ENCODE measurements around the gene LMBR1L. TPM values are rescaled to one million over a fixed set of nuclear protein-coding genes. Genes with fewer than 3 reads are reported as not detected.
A peak's percentile ranks its signal among the peaks of the same experiment; 100 is the strongest.

The LMBR1L gene
- total RNA-seq, 1 experiment from 2014 or later, result 55.1 TPM

DNA sequence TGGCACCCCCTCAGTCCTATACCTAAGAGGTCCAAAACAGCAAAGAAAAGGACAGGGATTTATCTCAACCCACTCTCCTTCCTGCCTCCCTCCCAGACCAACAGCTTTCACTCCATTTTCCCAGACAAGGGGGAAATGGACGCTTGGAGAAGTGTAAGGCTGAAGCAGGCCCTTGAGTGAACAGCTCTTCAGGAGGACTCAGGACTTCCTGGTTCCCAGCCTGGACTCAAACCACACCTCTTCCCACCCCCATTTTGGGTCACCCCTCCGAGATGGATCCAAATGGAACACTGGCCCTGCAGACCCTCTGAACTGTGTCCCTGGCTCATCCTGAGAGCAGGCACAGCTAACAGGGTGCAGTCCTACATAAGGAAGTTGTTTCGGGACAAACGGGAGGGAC is 52.8 kb downstream of the LMBR1L start:
- no peaks in the 10 kb centered on the region for H4K20me1 ChIP-seq (ENCODE audit: control insufficient read depth, insufficient read depth, insufficient read length)

More for the DNA sequence above, 52.8 kb downstream of the LMBR1L start:
- H3K79me2 ChIP-seq (ENCODE audit: insufficient read depth, low read length), result peaks cover 48% of the 10 kb centered on the region
- peaks cover 24% of the 10 kb centered on the region for H3K23me2 ChIP-seq (ENCODE audit: insufficient read length, low read depth, low read length, poor library complexity, severe bottlenecking)
- H3K4me1 ChIP-seq (ENCODE audit: insufficient read depth, low read length), result peaks cover 14% of the 10 kb centered on the region
- H2BK120ac ChIP-seq (ENCODE audit: low read depth, low read length, poor library complexity, severe bottlenecking), result no peak overlapping the region
- H2BK20ac ChIP-seq (ENCODE audit: low read depth, low read length, poor library complexity, severe bottlenecking), result no peak overlapping the region
- no peak overlapping the region for H4K91ac ChIP-seq (ENCODE audit: insufficient read length, low read depth, low read length)
- H3K9me3 ChIP-seq (ENCODE audit: control insufficient read depth, low read depth, low read length), result no peaks in the 10 kb centered on the region
- no peak overlapping the region for H3K27ac ChIP-seq (ENCODE audit: insufficient read length, low read depth, low read length)
- no peak overlapping the region for H2AK5ac ChIP-seq (ENCODE audit: insufficient read length, low read length)
- H2BK5ac ChIP-seq (ENCODE audit: insufficient read length, low read length), result no peak overlapping the region
- H3K4ac ChIP-seq (ENCODE audit: low read depth, low read length), result no peak overlapping the region
- H3K14ac ChIP-seq (ENCODE audit: insufficient read depth, low read length), result no peak overlapping the region
- H4K5ac ChIP-seq (ENCODE audit: insufficient read length, low read depth, low read length), result no peak overlapping the region
- TF ChIP-seq, protein P1, sequence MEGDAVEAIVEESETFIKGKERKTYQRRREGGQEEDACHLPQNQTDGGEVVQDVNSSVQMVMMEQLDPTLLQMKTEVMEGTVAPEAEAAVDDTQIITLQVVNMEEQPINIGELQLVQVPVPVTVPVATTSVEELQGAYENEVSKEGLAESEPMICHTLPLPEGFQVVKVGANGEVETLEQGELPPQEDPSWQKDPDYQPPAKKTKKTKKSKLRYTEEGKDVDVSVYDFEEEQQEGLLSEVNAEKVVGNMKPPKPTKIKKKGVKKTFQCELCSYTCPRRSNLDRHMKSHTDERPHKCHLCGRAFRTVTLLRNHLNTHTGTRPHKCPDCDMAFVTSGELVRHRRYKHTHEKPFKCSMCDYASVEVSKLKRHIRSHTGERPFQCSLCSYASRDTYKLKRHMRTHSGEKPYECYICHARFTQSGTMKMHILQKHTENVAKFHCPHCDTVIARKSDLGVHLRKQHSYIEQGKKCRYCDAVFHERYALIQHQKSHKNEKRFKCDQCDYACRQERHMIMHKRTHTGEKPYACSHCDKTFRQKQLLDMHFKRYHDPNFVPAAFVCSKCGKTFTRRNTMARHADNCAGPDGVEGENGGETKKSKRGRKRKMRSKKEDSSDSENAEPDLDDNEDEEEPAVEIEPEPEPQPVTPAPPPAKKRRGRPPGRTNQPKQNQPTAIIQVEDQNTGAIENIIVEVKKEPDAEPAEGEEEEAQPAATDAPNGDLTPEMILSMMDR (conservative IDR thresholded peaks at IDR 0.05), result no peak
- WGBS (ENCODE audit: extremely low coverage, insufficient read length, low lambda C conversion rate), result no CpG with 5 or more reads among the region's 4 CpGs
- no peaks in the 10 kb centered on the region for H3K27me3 Mint-ChIP-seq (ENCODE audit: low read depth)
- peak overlapping the region; percentile 50 for H3K9ac ChIP-seq (ENCODE audit: extremely low read depth, insufficient read length, low read length)
- peaks cover 30% of the 10 kb centered on the region for H3K79me1 ChIP-seq (ENCODE audit: insufficient read depth, low read depth, low read length, poor library complexity, severe bottlenecking)
- no peak overlapping the region for H3K23ac ChIP-seq (ENCODE audit: insufficient read length, low read depth, low read length)
- peak overlapping the region in 1 of 3 experiments; percentile 24; a peak in 1 of 7 replicates for H3K27ac Mint-ChIP-seq
- H3K18ac ChIP-seq (ENCODE audit: insufficient read length, low read depth, low read length), result no peak overlapping the region
- no peak overlapping the region for H4K8ac ChIP-seq (replicated peaks; ENCODE audit: insufficient read length, low read depth, low read length)
- H3K9me3 Mint-ChIP-seq, result no peaks in the 10 kb centered on the region
- H3K4me2 ChIP-seq (ENCODE audit: insufficient read depth, insufficient read length, low read length), result peak overlapping the region; percentile 85
- H3K4me3 Mint-ChIP-seq, result peak overlapping the region; percentile 97
- H2BK12ac ChIP-seq (ENCODE audit: insufficient read length, low read depth, low read length), result no peak overlapping the region
- no peaks in the 10 kb centered on the region for H3K27me3 ChIP-seq (ENCODE audit: insufficient read depth, low read length)
- H3K4me1 Mint-ChIP-seq, result peaks cover 50% of the 10 kb centered on the region in 2 experiments
- no peak overlapping the region for H3K56ac ChIP-seq (ENCODE audit: insufficient read length, low read depth, low read length)
- peaks cover 26 to 34% (median 31%) of the 10 kb centered on the region in 3 experiments for H3K36me3 Mint-ChIP-seq (ENCODE audit: insufficient read depth in 1 of 3, low read depth in 3 of 3)
- no peak overlapping the region for H3T11ph ChIP-seq (ENCODE audit: low read length)
- H2AFZ ChIP-seq (ENCODE audit: low read length), result no peak overlapping the region
- H2BK15ac ChIP-seq (ENCODE audit: low read depth, low read length), result no peak overlapping the region
- no peak for DNase-seq

Data from H9 (cell line).